HG03575 (cell line): ENCODE results near the gene ZFHX3.

ENCODE experiments used
- ATAC-seq: cut with Tn5 transposase; IDR thresholded peaks from one replicate; pipeline ENCODE4 v1.9.1; 2021; ENCODE audit not compliant: unreplicated experiment, insufficient number of reproducible peaks, low FRiP score; ENCODE audit errors: extremely low read depth

ZFHX3 gene

GRCh38 chr16:72786606-72787005 lies 261.3 kb downstream of the ZFHX3 start:
- ATAC-seq, result no peak

- ATAC-seq, result no peak
Measured at GRCh38 chr16:72785886-72786285, 262.0 kb downstream of the ZFHX3 start.

GRCh38 chr16:72785171-72785570 lies 262.8 kb downstream of the ZFHX3 start:
- ATAC-seq, result no peak

- ATAC-seq, result no peak
Measured at GRCh38 chr16:72783716-72784318, 264.1 kb downstream of the ZFHX3 start.

- no peak for ATAC-seq
Measured at GRCh38 chr16:72769876-72770275, 278.1 kb downstream of the ZFHX3 start.

DNA sequence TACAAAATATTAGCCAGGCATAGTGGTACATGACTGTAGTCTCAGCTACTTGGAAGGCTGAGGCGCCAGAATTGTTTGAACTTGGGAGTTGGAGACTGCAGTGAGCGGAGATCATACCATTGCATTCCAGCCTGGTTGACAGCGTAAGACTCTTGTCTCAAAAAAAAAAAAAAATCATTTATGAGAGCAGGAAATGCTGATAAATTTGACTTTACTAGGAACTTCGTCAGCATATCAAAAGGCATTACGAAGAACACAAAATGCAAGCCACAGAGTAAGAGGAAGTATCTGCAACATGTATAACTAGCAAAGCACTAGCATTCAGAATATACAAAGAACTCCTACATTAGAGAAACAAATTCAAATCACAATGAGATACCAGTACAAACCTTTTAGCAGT lies 279.3 kb downstream of the ZFHX3 start:
- no peak for ATAC-seq

DNA sequence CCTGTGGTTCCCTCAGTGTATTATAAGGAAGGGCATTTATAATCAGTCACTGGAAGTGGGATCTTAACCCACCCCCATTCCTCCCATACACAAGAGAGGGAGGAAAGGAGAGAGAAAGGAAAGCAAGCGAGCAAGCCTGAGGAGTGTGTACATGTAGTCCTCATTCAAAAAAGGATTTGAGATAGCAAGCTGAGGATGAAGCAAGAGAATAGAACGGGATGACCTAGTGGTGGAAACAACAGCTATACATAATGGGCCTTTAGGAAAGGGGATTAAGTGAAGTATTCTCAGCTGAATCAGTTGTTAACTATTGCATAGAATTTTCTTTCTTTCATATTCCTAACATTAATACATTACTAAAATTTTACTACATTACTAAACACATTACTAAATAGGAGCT lies 281.4 kb downstream of the ZFHX3 start:
- no peak for ATAC-seq

DNA sequence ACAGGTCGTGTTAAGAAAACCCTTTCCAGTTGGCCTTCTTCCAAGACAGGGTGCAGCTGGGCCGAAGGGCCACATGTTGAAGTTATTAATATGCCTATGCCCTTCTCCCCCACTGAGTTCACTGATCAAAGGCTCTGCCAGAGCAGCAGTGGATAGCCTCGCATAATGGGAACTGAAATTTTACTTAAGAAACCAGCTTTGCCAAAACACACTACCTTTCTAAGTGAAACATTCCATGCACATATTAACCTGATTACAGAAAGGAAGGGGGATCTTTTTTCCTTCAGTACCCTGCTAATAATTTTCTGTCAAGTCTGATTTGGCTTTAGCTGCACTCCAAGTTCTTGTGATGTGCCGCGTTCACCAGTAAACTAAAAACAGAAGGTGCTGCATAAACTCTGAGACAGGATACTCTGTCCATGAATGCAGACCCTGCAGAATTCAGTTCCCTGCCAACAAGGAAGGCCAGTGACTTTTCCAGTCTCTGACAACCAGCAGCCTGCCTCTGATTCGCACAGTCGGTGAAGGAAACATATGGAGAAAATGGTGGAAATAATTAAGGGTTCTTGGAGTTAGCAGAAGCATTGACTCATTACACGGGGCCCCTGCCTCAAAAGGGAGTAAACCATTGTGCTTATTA lies 283.8 kb downstream of the ZFHX3 start:
- ATAC-seq, result no peak

- ATAC-seq, result no peak
Measured at GRCh38 chr16:72760581-72760980, 287.3 kb downstream of the ZFHX3 start.

- no peak for ATAC-seq
Measured at GRCh38 chr16:72753881-72754280, 294.0 kb downstream of the ZFHX3 start.

- ATAC-seq, result no peak
Measured at GRCh38 chr16:72752004-72752695, 295.8 kb downstream of the ZFHX3 start.

GRCh38 chr16:72751076-72751475 lies 296.9 kb downstream of the ZFHX3 start:
- ATAC-seq, result no peak

GRCh38 chr16:72749091-72749490 lies 298.8 kb downstream of the ZFHX3 start:
- no peak for ATAC-seq

- no peak for ATAC-seq
Measured at GRCh38 chr16:72744076-72744793, 303.7 kb downstream of the ZFHX3 start.

DNA sequence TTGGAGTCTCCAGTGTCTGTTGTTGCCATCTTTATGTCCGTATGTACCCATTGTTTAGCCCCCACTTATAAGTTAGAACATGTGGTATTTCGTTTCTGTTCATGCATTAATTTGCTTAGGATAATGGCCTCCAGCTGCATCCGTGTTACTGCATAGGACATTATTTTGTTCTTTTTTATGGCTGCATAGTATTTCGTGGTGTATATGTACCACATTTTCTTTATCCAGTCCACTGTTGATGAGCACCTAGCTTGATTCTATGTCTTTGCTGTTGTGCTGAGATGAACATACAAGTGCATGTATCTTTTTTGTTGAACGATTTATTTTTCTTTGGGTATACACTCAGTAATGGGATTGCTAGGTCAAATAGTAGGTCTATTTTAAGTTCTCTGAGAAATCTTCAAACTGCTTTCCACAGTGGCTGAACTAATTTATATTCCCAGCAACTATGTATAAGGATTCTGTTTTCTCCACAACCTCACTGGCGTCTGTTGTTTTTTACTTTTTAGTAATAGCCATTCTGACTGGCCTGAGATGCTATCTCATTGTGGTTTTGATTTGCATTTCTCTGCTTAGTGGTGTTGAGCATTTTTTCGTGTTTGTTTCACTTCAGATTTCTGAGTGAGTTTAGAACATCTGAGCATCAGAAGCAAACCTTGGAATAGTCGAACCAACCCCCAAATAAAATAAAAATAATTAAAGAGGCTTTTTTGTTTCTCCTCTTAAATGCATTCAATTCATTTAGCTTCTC lies 304.7 kb downstream of the ZFHX3 start:
- no peak for ATAC-seq

- no peak for ATAC-seq
Measured at GRCh38 chr16:72740347-72740746, 307.6 kb downstream of the ZFHX3 start.

GRCh38 chr16:72739577-72739976 lies 308.4 kb downstream of the ZFHX3 start:
- no peak for ATAC-seq

GRCh38 chr16:72736074-72736473 lies 311.9 kb downstream of the ZFHX3 start:
- no peak for ATAC-seq
